ENCODE data around the gene MB21D2.

Gene MB21D2

DNA sequence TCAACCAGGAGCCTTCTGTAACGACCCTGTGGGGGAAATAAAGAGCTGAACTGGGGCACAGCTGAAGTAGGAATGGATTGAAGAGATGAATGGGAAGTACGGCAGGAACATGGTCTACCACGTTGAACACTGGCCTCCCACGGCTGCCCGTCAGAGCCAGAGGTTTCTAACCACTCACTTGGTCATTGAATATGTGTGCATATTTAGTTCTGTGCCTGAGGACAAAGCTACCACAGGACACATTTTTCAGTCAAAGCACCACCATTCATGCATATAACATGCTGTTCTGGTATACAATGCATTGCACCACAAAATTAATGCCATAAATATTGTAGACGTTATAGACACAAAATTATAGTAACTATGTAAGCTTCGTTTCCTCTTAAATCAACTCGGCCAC, 75.5 kb downstream of the MB21D2 start:
- Mint-ChIP-seq H3K4me3 (no peak overlapping the region), H3K27ac (no peak overlapping the region)

DNA sequence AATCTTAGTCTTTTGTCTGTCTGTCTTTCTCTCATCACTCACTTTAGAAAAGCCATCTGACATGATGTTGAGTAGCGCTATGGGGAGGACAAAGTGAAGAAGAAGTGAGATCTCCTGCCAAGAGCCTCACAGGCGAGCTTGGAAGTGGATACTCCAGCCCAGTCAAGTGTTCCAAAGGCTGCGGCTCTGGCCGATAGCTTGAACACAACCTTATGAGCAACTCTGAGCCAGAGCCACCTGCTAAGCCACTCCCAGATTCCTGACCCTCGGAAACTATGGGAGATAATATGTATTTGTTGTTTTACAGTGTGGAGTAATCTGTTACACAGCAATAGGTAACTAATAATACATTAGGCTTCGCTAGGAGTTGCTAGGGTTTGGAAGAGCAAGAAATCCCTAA, 76.2 kb downstream of the MB21D2 start:
- H3K9me3 Mint-ChIP-seq: peaks cover 5% of the 10 kb centered on the region
- no peak overlapping the region for H3K4me3 Mint-ChIP-seq
- TF ChIP-seq, protein P1, sequence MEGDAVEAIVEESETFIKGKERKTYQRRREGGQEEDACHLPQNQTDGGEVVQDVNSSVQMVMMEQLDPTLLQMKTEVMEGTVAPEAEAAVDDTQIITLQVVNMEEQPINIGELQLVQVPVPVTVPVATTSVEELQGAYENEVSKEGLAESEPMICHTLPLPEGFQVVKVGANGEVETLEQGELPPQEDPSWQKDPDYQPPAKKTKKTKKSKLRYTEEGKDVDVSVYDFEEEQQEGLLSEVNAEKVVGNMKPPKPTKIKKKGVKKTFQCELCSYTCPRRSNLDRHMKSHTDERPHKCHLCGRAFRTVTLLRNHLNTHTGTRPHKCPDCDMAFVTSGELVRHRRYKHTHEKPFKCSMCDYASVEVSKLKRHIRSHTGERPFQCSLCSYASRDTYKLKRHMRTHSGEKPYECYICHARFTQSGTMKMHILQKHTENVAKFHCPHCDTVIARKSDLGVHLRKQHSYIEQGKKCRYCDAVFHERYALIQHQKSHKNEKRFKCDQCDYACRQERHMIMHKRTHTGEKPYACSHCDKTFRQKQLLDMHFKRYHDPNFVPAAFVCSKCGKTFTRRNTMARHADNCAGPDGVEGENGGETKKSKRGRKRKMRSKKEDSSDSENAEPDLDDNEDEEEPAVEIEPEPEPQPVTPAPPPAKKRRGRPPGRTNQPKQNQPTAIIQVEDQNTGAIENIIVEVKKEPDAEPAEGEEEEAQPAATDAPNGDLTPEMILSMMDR (IDR thresholded peaks at IDR 0.05): no peak
- H3K4me1 Mint-ChIP-seq: peaks cover 47% of the 10 kb centered on the region
- no peaks in the 10 kb centered on the region for H3K36me3 Mint-ChIP-seq (ENCODE audit: low read depth)
- H3K27ac Mint-ChIP-seq: no peak overlapping the region
- no peaks in the 10 kb centered on the region for H3K27me3 Mint-ChIP-seq (ENCODE audit: low read depth, poor library complexity)
- no peak for DNase-seq

More for the DNA sequence above, 75.5 kb downstream of the MB21D2 start:
- Mint-ChIP-seq H3K9me3 (peaks cover 3% of the 10 kb centered on the region), H3K36me3 (ENCODE audit: low read depth) (no peaks in the 10 kb centered on the region), H3K4me1 (peaks cover 40% of the 10 kb centered on the region), H3K27me3 (ENCODE audit: low read depth, poor library complexity) (no peaks in the 10 kb centered on the region)
- TF ChIP-seq, protein P1 (IDR thresholded peaks at IDR 0.05): no peak
- no peak for DNase-seq

DNA sequence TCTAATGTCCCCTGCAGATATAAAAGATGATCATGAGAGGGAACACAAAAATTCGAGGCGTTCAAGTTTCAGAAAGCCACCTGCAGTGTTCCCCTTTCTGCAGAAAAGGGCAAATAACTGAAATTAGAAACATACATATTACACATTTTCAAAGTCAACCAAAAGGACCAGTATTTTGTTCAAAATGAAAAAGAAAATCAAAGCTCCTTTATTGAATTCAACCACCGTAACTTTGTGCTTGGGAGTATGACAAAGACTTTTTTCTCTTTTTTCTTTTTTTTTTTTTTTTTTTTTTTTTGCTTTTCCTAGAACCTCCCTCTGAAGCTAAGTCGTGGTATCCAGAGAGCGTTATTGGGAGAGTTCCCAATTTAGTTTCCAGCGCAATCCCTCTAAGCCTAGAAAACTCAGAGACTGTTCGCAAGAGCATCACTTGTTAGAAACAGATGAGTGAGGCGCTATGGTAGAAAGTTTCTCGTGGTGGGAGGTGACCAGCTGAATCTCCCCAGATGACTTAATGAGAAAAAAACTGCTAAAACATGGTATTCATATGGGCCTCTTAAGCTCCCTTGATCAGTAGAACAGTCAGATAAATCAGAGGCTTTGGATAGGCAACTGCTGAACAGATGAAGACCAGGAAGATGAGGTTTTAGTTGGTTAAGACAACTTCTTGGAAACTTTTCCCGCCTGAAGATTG, 77.4 kb downstream of the MB21D2 start:
- H3K4me3 Mint-ChIP-seq: no peak overlapping the region
- H3K27ac Mint-ChIP-seq: no peak overlapping the region
- peaks cover 55% of the 10 kb centered on the region for H3K4me1 Mint-ChIP-seq
- no peaks in the 10 kb centered on the region for H3K27me3 Mint-ChIP-seq (ENCODE audit: low read depth, poor library complexity)
- DNase-seq: no peak
- TF ChIP-seq, protein P1 (IDR thresholded peaks at IDR 0.05): no peak
- peaks cover 13% of the 10 kb centered on the region for H3K9me3 Mint-ChIP-seq
- H3K36me3 Mint-ChIP-seq (ENCODE audit: low read depth): peaks cover 6% of the 10 kb centered on the region

DNA sequence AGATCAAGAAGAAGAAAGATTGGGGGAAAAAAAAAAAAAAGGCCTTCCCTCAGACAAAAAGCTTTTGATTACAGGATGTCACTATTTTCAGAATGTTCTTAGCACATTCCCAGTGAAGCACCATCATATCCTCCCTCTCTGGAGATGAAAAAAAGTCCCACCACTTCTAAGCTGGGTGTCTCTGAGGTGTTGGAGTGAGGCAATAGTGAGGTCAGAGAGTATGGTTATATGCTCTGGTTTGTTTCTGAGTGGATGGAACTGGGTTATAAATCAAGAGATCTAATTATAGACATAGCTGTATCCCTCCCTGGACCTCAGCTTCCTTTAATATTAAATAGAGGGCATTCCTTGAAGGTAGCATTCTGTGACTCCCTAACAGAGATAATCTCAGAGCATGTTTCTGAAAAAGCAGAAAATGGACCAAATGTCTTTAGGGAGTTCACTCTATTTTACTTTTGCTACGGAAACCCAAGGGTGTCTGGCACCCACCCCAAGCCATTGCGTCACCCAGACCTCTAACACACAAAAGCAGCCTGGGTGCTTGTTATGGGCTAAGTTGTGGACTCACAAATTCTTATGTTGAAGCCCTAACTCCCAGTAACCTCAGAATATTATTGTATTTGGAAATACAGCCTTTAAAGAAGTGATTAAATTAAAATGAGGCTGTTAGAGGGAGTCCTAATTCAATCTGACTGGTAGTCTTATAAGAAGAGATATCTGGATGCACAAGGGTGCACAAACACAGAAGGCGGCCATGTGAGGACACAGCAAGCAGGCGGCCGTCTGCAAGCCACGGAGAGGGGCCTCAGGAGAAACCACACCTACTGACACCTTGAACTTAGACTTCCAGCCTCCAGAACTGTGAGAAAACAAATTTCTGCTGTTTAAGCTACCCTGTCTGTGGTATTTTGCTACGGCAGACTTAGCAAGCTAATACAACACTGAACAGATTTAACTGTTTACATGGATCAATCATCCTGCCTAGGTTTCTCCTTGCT, 81.5 kb downstream of the MB21D2 start:
- Mint-ChIP-seq H3K4me3 (peak overlapping the region; percentile 15), H3K27ac (no peak overlapping the region), H3K27me3 (ENCODE audit: low read depth, poor library complexity) (no peaks in the 10 kb centered on the region)

DNA sequence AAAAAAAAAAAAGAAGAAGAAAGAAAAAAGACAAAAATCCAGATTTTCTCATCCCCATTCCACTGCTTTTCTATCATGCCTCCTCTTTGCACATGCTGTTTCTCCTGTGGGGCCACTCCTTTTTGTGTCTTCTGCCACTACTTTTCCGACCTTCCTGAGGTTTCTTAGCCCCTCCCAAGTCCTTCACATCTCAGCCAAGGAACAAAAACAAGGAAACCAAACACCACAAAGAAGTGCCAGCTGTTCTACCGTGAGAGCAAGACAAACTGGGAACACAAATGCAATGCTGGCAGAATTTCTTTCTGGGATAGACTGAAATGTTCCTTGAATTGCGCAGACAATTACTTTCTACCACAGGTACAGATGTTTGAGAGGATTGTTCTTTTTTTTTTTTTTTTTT, 83.2 kb downstream of the MB21D2 start:
- no peak overlapping the region for H3K27ac Mint-ChIP-seq
- peaks cover 26% of the 10 kb centered on the region for H3K9me3 Mint-ChIP-seq
- H3K36me3 Mint-ChIP-seq (ENCODE audit: low read depth): peaks cover 25% of the 10 kb centered on the region
- H3K4me3 Mint-ChIP-seq: no peak overlapping the region
- peaks cover 58% of the 10 kb centered on the region for H3K4me1 Mint-ChIP-seq
- no peak for DNase-seq
- no peaks in the 10 kb centered on the region for H3K27me3 Mint-ChIP-seq (ENCODE audit: low read depth, poor library complexity)
- TF ChIP-seq, protein P1 (IDR thresholded peaks at IDR 0.05): no peak

More for the DNA sequence above, 81.5 kb downstream of the MB21D2 start:
- TF ChIP-seq, protein P1 (IDR thresholded peaks at IDR 0.05): no peak
- H3K4me1 Mint-ChIP-seq: peaks cover 50% of the 10 kb centered on the region
- no peak for DNase-seq
- H3K9me3 Mint-ChIP-seq: peaks cover 26% of the 10 kb centered on the region
- H3K36me3 Mint-ChIP-seq (ENCODE audit: low read depth): peaks cover 18% of the 10 kb centered on the region
